ENCODE results near the gene PPP1R15A. TPM values are rescaled to one million over a fixed set of nuclear protein-coding genes. Genes with fewer than 3 reads are reported as not detected.
A peak's percentile ranks its signal among the peaks of the same experiment; 100 is the strongest.
"Not testable (repeated sequence)": the region's sequence is repeated elsewhere in the genome, so short reads cannot be mapped to it uniquely, and the experiment has no call there.

Gene PPP1R15A
- total RNA-seq, 2 experiments from 2014 or later: 23.4 to 31.7 TPM

- peaks cover 30% of the 10 kb centered on the region for H3K79me2 ChIP-seq (ENCODE audit: insufficient read depth, low read depth, low read length)
- peak overlapping the region; percentile 99 for H3K4me2 ChIP-seq (ENCODE audit: low read length)
- no peak for DNase-seq (ENCODE audit: low spot score)
- peaks cover 47% of the 10 kb centered on the region for H3K36me3 ChIP-seq (ENCODE audit: insufficient read depth, low read length)
- no peak overlapping the region for H2AFZ ChIP-seq (ENCODE audit: low read length)
- peaks cover 9% of the 10 kb centered on the region for H4K20me1 ChIP-seq (ENCODE audit: insufficient read depth, low read length)
- peaks cover 58% of the 10 kb centered on the region for H3K4me1 ChIP-seq (ENCODE audit: insufficient read depth, low read length, poor library complexity, severe bottlenecking)
- ChIA-PET CTCF (ENCODE audit: unreplicated experiment) (no interaction called here), POLR2A (interaction anchor here (1.2 to 1.7 kb wide), 2 partner anchors 44 to 79 kb away, joined by 3 read pairs; no protein-coding TSS in a partner anchor)
- no peaks in the 10 kb centered on the region for H3K9me2 ChIP-seq (ENCODE audit: insufficient read depth, low read length)
- peaks cover 8% of the 10 kb centered on the region; the same call in 1 of the 2 replicates for H3K9me3 ChIP-seq (ENCODE audit: low read length)
- H3K27ac ChIP-seq (ENCODE audit: low read depth, low read length, poor library complexity, severe bottlenecking): peak overlapping the region; percentile 99
- TF ChIP-seq EZH2phosphoT487 (IDR thresholded peaks at IDR 0.05; ENCODE audit: borderline replicate concordance, low read depth, low read length): no peak
- TF ChIP-seq CTCF (conservative IDR thresholded peaks at IDR 0.05; ENCODE audit: low read length): no peak
- intact Hi-C loops (cut with micrococcal nuclease; ENCODE audit: unreplicated experiment): no loop called here
- BruUV-seq (replicated peaks): no TSS peak
- peak overlapping the region; percentile 84 for H3K4me3 ChIP-seq (ENCODE audit: low read depth, low read length, poor library complexity, severe bottlenecking)
Observed at GRCh38 chr19:48874303-48875135, 2.3 kb downstream of the PPP1R15A start.

- peaks cover 30% of the 10 kb centered on the region for H3K79me2 ChIP-seq (ENCODE audit: insufficient read depth, low read depth, low read length)
- POLR2A ChIA-PET; intact Hi-C loops (cut with micrococcal nuclease; ENCODE audit: unreplicated experiment); H3K9me2 ChIP-seq (ENCODE audit: insufficient read depth, low read length); CTCF ChIA-PET (ENCODE audit: unreplicated experiment); H3K9me3 ChIP-seq (ENCODE audit: low read length); H4K20me1 ChIP-seq (ENCODE audit: insufficient read depth, low read length): not testable (repeated sequence)
- BruUV-seq (replicated peaks): TSS peak; percentile 97
- peaks cover 47% of the 10 kb centered on the region for H3K36me3 ChIP-seq (ENCODE audit: insufficient read depth, low read length)
- peak overlapping the region; percentile 99 for H3K27ac ChIP-seq (ENCODE audit: low read depth, low read length, poor library complexity, severe bottlenecking)
- peak; percentile 84 for DNase-seq (ENCODE audit: low spot score)
- peak overlapping the region; percentile 61; the same call in 1 of the 2 replicates for H2AFZ ChIP-seq (ENCODE audit: low read length)
- peak overlapping the region; percentile 99 for H3K4me2 ChIP-seq (ENCODE audit: low read length)
- H3K4me1 ChIP-seq (ENCODE audit: insufficient read depth, low read length, poor library complexity, severe bottlenecking): peaks cover 74% of the 10 kb centered on the region
- H3K4me3 ChIP-seq (ENCODE audit: low read depth, low read length, poor library complexity, severe bottlenecking): peak overlapping the region; percentile 84
Observed at GRCh38 chr19:48876043-48876981, 4.1 kb downstream of the PPP1R15A start.

DNA sequence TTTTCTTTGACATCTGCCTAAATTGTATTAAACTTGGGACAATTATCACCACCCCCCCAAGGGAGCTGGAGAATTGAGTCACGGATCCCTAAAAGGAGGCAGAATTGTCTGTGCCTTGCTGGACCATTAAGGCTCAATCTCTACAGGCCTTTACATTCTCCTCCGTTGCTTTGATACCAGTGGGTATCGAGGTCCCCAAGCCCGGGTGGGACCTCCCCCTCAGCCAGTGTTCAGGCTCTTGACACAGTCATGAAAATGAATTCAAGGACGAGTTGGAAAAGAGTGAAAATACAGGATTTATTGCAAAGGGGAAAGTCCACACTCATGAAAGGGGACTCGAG is 5.6 kb downstream of the PPP1R15A start:
- H3K36me3 ChIP-seq (ENCODE audit: insufficient read depth, low read length): peaks cover 51% of the 10 kb centered on the region
- H3K9me3 ChIP-seq (ENCODE audit: low read length): peaks cover 15% of the 10 kb centered on the region
- H2AFZ ChIP-seq (ENCODE audit: low read length): no peak overlapping the region
- H3K4me2 ChIP-seq (ENCODE audit: low read length): no peak overlapping the region
- intact Hi-C loops (cut with micrococcal nuclease; ENCODE audit: unreplicated experiment): no loop called here
- H3K9me2 ChIP-seq (ENCODE audit: insufficient read depth, low read length): no peaks in the 10 kb centered on the region
- TF ChIP-seq CTCF (conservative IDR thresholded peaks at IDR 0.05; ENCODE audit: low read length) (no peak), EZH2phosphoT487 (IDR thresholded peaks at IDR 0.05; ENCODE audit: borderline replicate concordance, low read depth, low read length) (no peak)
- DNase-seq (ENCODE audit: low spot score): no peak
- POLR2A ChIA-PET: interaction anchor here (0.7 kb wide), 1 partner anchor 8 kb away, joined by 4 read pairs; no protein-coding TSS in a partner anchor
- peak overlapping the region; percentile 99 for H3K27ac ChIP-seq (ENCODE audit: low read depth, low read length, poor library complexity, severe bottlenecking)
- BruUV-seq (replicated peaks): no TSS peak
- H3K4me1 ChIP-seq (ENCODE audit: insufficient read depth, low read length, poor library complexity, severe bottlenecking): peaks cover 71% of the 10 kb centered on the region
- no peak overlapping the region for H3K4me3 ChIP-seq (ENCODE audit: low read depth, low read length, poor library complexity, severe bottlenecking)
- H4K20me1 ChIP-seq (ENCODE audit: insufficient read depth, low read length): peaks cover 9% of the 10 kb centered on the region
- CTCF ChIA-PET (ENCODE audit: unreplicated experiment): no interaction called here
- H3K79me2 ChIP-seq (ENCODE audit: insufficient read depth, low read depth, low read length): peaks cover 24% of the 10 kb centered on the region
